ENCODE data around the gene NSG1. TPM values are rescaled to one million over a fixed set of nuclear protein-coding genes. Genes with fewer than 3 reads are reported as not detected.

The NSG1 gene
- total RNA-seq, 1 experiment from 2014 or later, result not detected

DNA sequence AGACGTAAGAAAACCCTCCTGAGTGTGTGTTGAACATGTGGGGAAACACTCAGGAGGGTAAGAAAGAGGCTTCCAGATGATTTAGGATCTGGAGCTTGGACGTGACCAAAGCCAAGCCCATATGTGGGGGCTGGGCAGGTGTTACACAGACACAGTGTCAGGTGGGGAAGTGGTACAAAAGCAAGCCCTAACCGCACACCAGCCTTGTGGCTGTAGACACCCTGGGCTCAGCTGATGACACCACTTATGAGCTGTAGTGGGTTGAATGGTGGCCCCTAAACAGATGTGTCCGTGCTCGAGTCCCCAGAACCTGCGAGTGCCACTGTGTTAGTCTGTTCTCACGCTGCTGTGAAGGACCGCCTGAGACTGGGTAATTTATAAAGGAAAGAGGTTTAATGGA is 25.0 kb upstream of the NSG1 start:
- Histone ChIP-seq H3K27ac (ENCODE audit: low read length) (no peak overlapping the region), H3K4me3 (ENCODE audit: low read depth in 2 of 2, low read length in 2 of 2) (no peak overlapping the region), H3K9me3 (ENCODE audit: control insufficient read depth, insufficient read depth, low read depth, low read length) (no peaks in the 10 kb centered on the region), H3K4me1 (ENCODE audit: control insufficient read depth, insufficient read depth, low read length) (no peaks in the 10 kb centered on the region), H3K27me3 (ENCODE audit: control insufficient read depth, insufficient read depth, low read length) (no peaks in the 10 kb centered on the region), H3K36me3 (ENCODE audit: control insufficient read depth, insufficient read depth, low read length) (no peaks in the 10 kb centered on the region)
- ATAC-seq, result no peak
- DNase-seq (ENCODE audit: low read depth, low spot score), result no peak
- intact Hi-C loops (cut with micrococcal nuclease; ENCODE audit: unreplicated experiment) (no loop called here), in situ Hi-C loops (cut with HindIII; ENCODE audit: low pct_unique_long_range_greater_than_20kb, low sequenced_read_pairs) (no loop called here)
- no TSS peak for BruUV-seq (replicated peaks)
- ChIA-PET CTCF (no interaction called here), POLR2A (no interaction called here)
- TF ChIP-seq TCF7L2 (IDR thresholded peaks at IDR 0.05; ENCODE audit: low read depth, low read length), result no peak
- TF ChIP-seq, protein P1, sequence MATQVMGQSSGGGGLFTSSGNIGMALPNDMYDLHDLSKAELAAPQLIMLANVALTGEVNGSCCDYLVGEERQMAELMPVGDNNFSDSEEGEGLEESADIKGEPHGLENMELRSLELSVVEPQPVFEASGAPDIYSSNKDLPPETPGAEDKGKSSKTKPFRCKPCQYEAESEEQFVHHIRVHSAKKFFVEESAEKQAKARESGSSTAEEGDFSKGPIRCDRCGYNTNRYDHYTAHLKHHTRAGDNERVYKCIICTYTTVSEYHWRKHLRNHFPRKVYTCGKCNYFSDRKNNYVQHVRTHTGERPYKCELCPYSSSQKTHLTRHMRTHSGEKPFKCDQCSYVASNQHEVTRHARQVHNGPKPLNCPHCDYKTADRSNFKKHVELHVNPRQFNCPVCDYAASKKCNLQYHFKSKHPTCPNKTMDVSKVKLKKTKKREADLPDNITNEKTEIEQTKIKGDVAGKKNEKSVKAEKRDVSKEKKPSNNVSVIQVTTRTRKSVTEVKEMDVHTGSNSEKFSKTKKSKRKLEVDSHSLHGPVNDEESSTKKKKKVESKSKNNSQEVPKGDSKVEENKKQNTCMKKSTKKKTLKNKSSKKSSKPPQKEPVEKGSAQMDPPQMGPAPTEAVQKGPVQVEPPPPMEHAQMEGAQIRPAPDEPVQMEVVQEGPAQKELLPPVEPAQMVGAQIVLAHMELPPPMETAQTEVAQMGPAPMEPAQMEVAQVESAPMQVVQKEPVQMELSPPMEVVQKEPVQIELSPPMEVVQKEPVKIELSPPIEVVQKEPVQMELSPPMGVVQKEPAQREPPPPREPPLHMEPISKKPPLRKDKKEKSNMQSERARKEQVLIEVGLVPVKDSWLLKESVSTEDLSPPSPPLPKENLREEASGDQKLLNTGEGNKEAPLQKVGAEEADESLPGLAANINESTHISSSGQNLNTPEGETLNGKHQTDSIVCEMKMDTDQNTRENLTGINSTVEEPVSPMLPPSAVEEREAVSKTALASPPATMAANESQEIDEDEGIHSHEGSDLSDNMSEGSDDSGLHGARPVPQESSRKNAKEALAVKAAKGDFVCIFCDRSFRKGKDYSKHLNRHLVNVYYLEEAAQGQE (IDR thresholded peaks at IDR 0.05; ENCODE audit: insufficient read depth in 1 of 2, low read depth in 2 of 2, low read length in 1 of 2), result no peak
- no peak for TF ChIP-seq SIN3A (IDR thresholded peaks at IDR 0.05; ENCODE audit: borderline replicate concordance, insufficient read depth, low read depth, low read length)
- TF ChIP-seq CTCF (IDR thresholded peaks at IDR 0.05), result no peak
- TF ChIP-seq POLR2AphosphoS5 (IDR thresholded peaks at IDR 0.05; ENCODE audit: low read depth, low read length), result no peak

DNA sequence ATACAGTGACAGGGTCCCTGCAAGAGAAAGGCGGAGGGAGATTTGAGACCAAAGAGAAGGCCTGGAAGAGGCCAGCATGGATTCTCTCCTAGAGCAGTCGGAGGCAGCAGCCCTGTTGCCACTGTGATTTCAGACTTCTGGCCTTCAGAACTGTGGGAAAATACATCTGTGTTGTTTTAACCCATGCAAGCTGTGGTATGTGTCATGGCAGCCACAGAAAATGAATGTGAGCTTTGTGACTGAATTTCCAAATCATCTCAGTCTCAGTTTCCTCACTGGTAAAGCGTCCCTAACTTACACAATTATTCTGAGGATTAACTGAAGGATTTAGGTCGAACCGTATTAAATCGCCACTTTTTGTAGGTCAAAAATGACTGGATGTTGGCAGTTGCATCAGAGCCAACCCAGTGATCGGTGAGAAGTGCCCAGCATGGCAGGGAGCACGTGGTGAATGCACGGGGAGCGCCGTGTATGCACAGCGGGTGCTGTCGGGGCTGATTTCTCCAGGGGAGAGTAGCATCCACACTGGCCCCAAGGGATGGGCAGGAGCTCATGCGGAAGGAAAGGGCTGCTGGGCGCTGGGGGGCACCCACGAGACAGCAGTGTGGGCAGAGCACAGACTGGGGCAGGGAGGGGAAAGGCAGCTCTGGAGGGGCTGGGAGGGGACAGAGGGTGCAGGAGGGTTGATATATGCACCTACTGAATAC is 23.8 kb upstream of the NSG1 start:
- DNase-seq (ENCODE audit: low read depth, low spot score) (no peak), ATAC-seq (no peak)
- BruUV-seq (replicated peaks), result no TSS peak
- no peaks in the 10 kb centered on the region for H3K36me3 ChIP-seq (ENCODE audit: control insufficient read depth, insufficient read depth, low read length)
- no peak for TF ChIP-seq SIN3A (IDR thresholded peaks at IDR 0.05; ENCODE audit: borderline replicate concordance, insufficient read depth, low read depth, low read length)
- TF ChIP-seq TCF7L2 (IDR thresholded peaks at IDR 0.05; ENCODE audit: low read depth, low read length), result no peak
- TF ChIP-seq CTCF (IDR thresholded peaks at IDR 0.05), result no peak
- TF ChIP-seq, protein P1 (IDR thresholded peaks at IDR 0.05; ENCODE audit: insufficient read depth in 1 of 2, low read depth in 2 of 2, low read length in 1 of 2), result no peak
- intact Hi-C loops (cut with micrococcal nuclease; ENCODE audit: unreplicated experiment), result no loop called here
- H3K4me1 ChIP-seq (ENCODE audit: control insufficient read depth, insufficient read depth, low read length), result no peaks in the 10 kb centered on the region
- ChIA-PET POLR2A (no interaction called here), CTCF (no interaction called here)
- H3K4me3 ChIP-seq (ENCODE audit: low read depth in 2 of 2, low read length in 2 of 2), result no peak overlapping the region
- in situ Hi-C loops (cut with HindIII; ENCODE audit: low pct_unique_long_range_greater_than_20kb, low sequenced_read_pairs), result no loop called here
- no peaks in the 10 kb centered on the region for H3K27me3 ChIP-seq (ENCODE audit: control insufficient read depth, insufficient read depth, low read length)
- no peaks in the 10 kb centered on the region for H3K9me3 ChIP-seq (ENCODE audit: control insufficient read depth, insufficient read depth, low read depth, low read length)
- no peak overlapping the region for H3K27ac ChIP-seq (ENCODE audit: low read length)
